Activated T-helper 2 cell treated with anti-CD3 and anti-CD28 coated beads, Interferon-gamma antibody, Interleukin-2, Interleukin-4, amounts not matched to agents 10 μg/mL and 5 μg/mL and 100 μg/mL, durations not matched to agents 14 hours and 24 hours and 36 hours (primary cell): ENCODE results near the gene OR51G1. TPM values are rescaled to one million over a fixed set of nuclear protein-coding genes. Genes with fewer than 3 reads are reported as not detected.
"Not testable (repeated sequence)": the region's sequence is repeated elsewhere in the genome, so short reads cannot be mapped to it uniquely, and the experiment has no call there.

Source experiments
- DNase-seq: peaks from one replicate; pipeline ENCODE4 v3.0.0; 2021; ENCODE audit warnings: low spot score
- H3K27ac Mint-ChIP-seq: one replicate; pipeline ENCODE4 v1.8.0; 2021; ENCODE audit warnings: mixed read lengths
- H3K27me3 Mint-ChIP-seq: one replicate; pipeline ENCODE4 v1.8.0; 2021; ENCODE audit warnings: low read depth, mixed read lengths
- H3K36me3 Mint-ChIP-seq: one replicate; pipeline ENCODE4 v1.8.0; 2021; ENCODE audit warnings: low read depth, mixed read lengths
- H3K4me1 Mint-ChIP-seq: one replicate; pipeline ENCODE4 v1.8.0; 2021; ENCODE audit warnings: low read depth, mixed read lengths
- H3K4me3 Mint-ChIP-seq: one replicate; pipeline ENCODE4 v1.8.0; 2021; ENCODE audit warnings: low read depth, mild to moderate bottlenecking, moderate library complexity, mixed read lengths
- H3K9me3 Mint-ChIP-seq: one replicate; pipeline ENCODE4 v1.8.0; 2021; ENCODE audit warnings: mixed read lengths
- intact Hi-C: fragments of 100-400 bp; cut with micrococcal nuclease; formaldehyde crosslinking; loops from one replicate; pipeline ENCODE4 v1.15.1; 2023
- total RNA-seq: library from RNA; stranded (reverse); gene quantifications from 2 replicates; pipeline ENCODE4 v1.2.3, GENCODE V29; 2022

The OR51G1 gene
- not detected in 2 replicates for total RNA-seq

GRCh38 chr11:4924239-4924638 is at the start of gene OR51G1:
TSS of gene OR51G1 (minus strand) at chr11:4924339. CDS start at chr11:4924339, 0 bp downstream.
- Mint-ChIP-seq H3K4me3 (no peak within 1 kb of the TSS), H3K4me1 (no peaks in the 10 kb centered on the region), H3K27me3 (no peaks in the 10 kb centered on the region), H3K36me3 (no peaks in the 10 kb centered on the region), H3K27ac (no peak within 1 kb of the TSS), H3K9me3 (no peaks in the 10 kb centered on the region)
- DNase-seq = no peak
- intact Hi-C loops = no loop called here

- Mint-ChIP-seq H3K27me3 (no peaks in the 10 kb centered on the region), H3K36me3 (no peaks in the 10 kb centered on the region), H3K4me3 (no peak overlapping the region), H3K27ac (no peak overlapping the region), H3K9me3 (no peaks in the 10 kb centered on the region), H3K4me1 (no peaks in the 10 kb centered on the region)
- intact Hi-C loops = no loop called here
- no peak for DNase-seq
These were observed 38.7 kb upstream of the OR51G1 start for GRCh38 chr11:4962816-4963215.

- Mint-ChIP-seq H3K9me3 (no peaks in the 10 kb centered on the region), H3K4me1 (no peaks in the 10 kb centered on the region), H3K4me3 (no peak overlapping the region), H3K27me3 (no peaks in the 10 kb centered on the region), H3K27ac (no peak overlapping the region), H3K36me3 (no peaks in the 10 kb centered on the region)
- DNase-seq = no peak
- intact Hi-C loops = no loop called here
These were observed 36.7 kb upstream of the OR51G1 start for GRCh38 chr11:4960877-4961276.

- intact Hi-C loops = no loop called here
- Mint-ChIP-seq H3K9me3 (no peaks in the 10 kb centered on the region), H3K36me3 (no peaks in the 10 kb centered on the region), H3K27me3 (no peaks in the 10 kb centered on the region), H3K27ac (no peak overlapping the region), H3K4me1 (no peaks in the 10 kb centered on the region), H3K4me3 (no peak overlapping the region)
- no peak for DNase-seq
These were observed 33.3 kb upstream of the OR51G1 start for GRCh38 chr11:4957396-4957795.

- not testable (repeated sequence) for H3K36me3 Mint-ChIP-seq, H3K4me1 Mint-ChIP-seq, H3K27ac Mint-ChIP-seq, H3K9me3 Mint-ChIP-seq, DNase-seq, H3K4me3 Mint-ChIP-seq, H3K27me3 Mint-ChIP-seq
- intact Hi-C loops = loop anchor here (1.0 kb wide), 1 partner anchor 9 kb away; no protein-coding TSS in a partner anchor
These were observed 31.5 kb upstream of the OR51G1 start, which contains the start of gene OR51A2 for GRCh38 chr11:4955613-4956012. TSS of gene OR51A2 (minus strand) at chr11:4955713. CDS start at chr11:4955713, 0 bp downstream.

GRCh38 chr11:4947505-4947904 is 23.4 kb upstream of the OR51G1 start, which contains the start of gene OR51A4:
TSS of gene OR51A4 (minus strand) at chr11:4947605. CDS start at chr11:4947100, 505 bp downstream.
- no peak within 1 kb of the TSS for H3K27ac Mint-ChIP-seq

GRCh38 chr11:4936745-4937144 is 12.6 kb upstream of the OR51G1 start:
- no peak overlapping the region for H3K27ac Mint-ChIP-seq
- no peak overlapping the region for H3K4me3 Mint-ChIP-seq
- intact Hi-C loops = no loop called here
- no peaks in the 10 kb centered on the region for H3K4me1 Mint-ChIP-seq
- DNase-seq = no peak
- H3K36me3 Mint-ChIP-seq = no peaks in the 10 kb centered on the region
- no peaks in the 10 kb centered on the region for H3K9me3 Mint-ChIP-seq
- H3K27me3 Mint-ChIP-seq = no peaks in the 10 kb centered on the region

More at GRCh38 chr11:4947505-4947904, 23.4 kb upstream of the OR51G1 start, which contains the start of gene OR51A4:
- no peak within 1 kb of the TSS for H3K4me3 Mint-ChIP-seq
- H3K36me3 Mint-ChIP-seq = no peaks in the 10 kb centered on the region
- no peaks in the 10 kb centered on the region for H3K9me3 Mint-ChIP-seq
- DNase-seq = no peak
- intact Hi-C loops = no loop called here
- no peaks in the 10 kb centered on the region for H3K4me1 Mint-ChIP-seq
- H3K27me3 Mint-ChIP-seq = no peaks in the 10 kb centered on the region

- Mint-ChIP-seq H3K4me3 (no peak overlapping the region), H3K36me3 (no peaks in the 10 kb centered on the region), H3K27me3 (no peaks in the 10 kb centered on the region), H3K27ac (no peak overlapping the region), H3K4me1 (no peaks in the 10 kb centered on the region), H3K9me3 (no peaks in the 10 kb centered on the region)
- no peak for DNase-seq
- intact Hi-C loops = no loop called here
These were observed 8.6 kb upstream of the OR51G1 start for GRCh38 chr11:4932751-4933150.

- intact Hi-C loops = no loop called here
- Mint-ChIP-seq H3K36me3 (no peaks in the 10 kb centered on the region), H3K27me3 (no peaks in the 10 kb centered on the region), H3K9me3 (no peaks in the 10 kb centered on the region), H3K4me1 (no peaks in the 10 kb centered on the region), H3K27ac (no peak overlapping the region), H3K4me3 (no peak overlapping the region)
- DNase-seq = no peak
These were observed 2.5 kb upstream of the OR51G1 start for GRCh38 chr11:4926608-4927007.

- no peak for DNase-seq
- no peaks in the 10 kb centered on the region for H3K36me3 Mint-ChIP-seq
- no peak overlapping the region for H3K27ac Mint-ChIP-seq
- no peaks in the 10 kb centered on the region for H3K4me1 Mint-ChIP-seq
- H3K9me3 Mint-ChIP-seq = no peaks in the 10 kb centered on the region
- no peak overlapping the region for H3K4me3 Mint-ChIP-seq
- H3K27me3 Mint-ChIP-seq = no peaks in the 10 kb centered on the region
- intact Hi-C loops = no loop called here
These were observed 1.8 kb downstream of the OR51G1 start for GRCh38 chr11:4922304-4922703.

- Mint-ChIP-seq H3K36me3 (no peaks in the 10 kb centered on the region), H3K27ac (no peak overlapping the region), H3K4me3 (no peak overlapping the region), H3K27me3 (no peaks in the 10 kb centered on the region), H3K4me1 (no peaks in the 10 kb centered on the region), H3K9me3 (no peaks in the 10 kb centered on the region)
- no peak for DNase-seq
- intact Hi-C loops = no loop called here
These were observed 2.3 kb downstream of the OR51G1 start for GRCh38 chr11:4921796-4922195.

- no peak within 1 kb of the TSS for H3K27ac Mint-ChIP-seq
- H3K4me1 Mint-ChIP-seq = no peaks in the 10 kb centered on the region
- no peaks in the 10 kb centered on the region for H3K9me3 Mint-ChIP-seq
- H3K4me3 Mint-ChIP-seq = no peak within 1 kb of the TSS
- H3K27me3 Mint-ChIP-seq = no peaks in the 10 kb centered on the region
- intact Hi-C loops = no loop called here
- DNase-seq = no peak
- no peaks in the 10 kb centered on the region for H3K36me3 Mint-ChIP-seq
These were observed 4.9 kb downstream of the OR51G1 start, which contains the start of gene OR51G2 for GRCh38 chr11:4919250-4919649. TSS of gene OR51G2 (minus strand) at chr11:4919350. CDS start at chr11:4915663, 3,687 bp downstream.

- DNase-seq = no peak
- Mint-ChIP-seq H3K27ac (no peak overlapping the region), H3K4me3 (no peak overlapping the region), H3K36me3 (no peaks in the 10 kb centered on the region), H3K9me3 (no peaks in the 10 kb centered on the region), H3K27me3 (no peaks in the 10 kb centered on the region), H3K4me1 (no peaks in the 10 kb centered on the region)
- intact Hi-C loops = no loop called here
These were observed 7.6 kb downstream of the OR51G1 start for GRCh38 chr11:4916581-4916980.

- no peak within 1 kb of the TSS for H3K4me3 Mint-ChIP-seq
- no peak within 1 kb of the TSS for H3K27ac Mint-ChIP-seq
- no peak for DNase-seq
- no peaks in the 10 kb centered on the region for H3K9me3 Mint-ChIP-seq
- intact Hi-C loops = no loop called here
- H3K27me3 Mint-ChIP-seq = no peaks in the 10 kb centered on the region
- no peaks in the 10 kb centered on the region for H3K4me1 Mint-ChIP-seq
- H3K36me3 Mint-ChIP-seq = no peaks in the 10 kb centered on the region
These were observed 20.7 kb downstream of the OR51G1 start, which contains the start of gene OR51A7 for GRCh38 chr11:4903484-4903883. TSS of gene OR51A7 (plus strand) at chr11:4903783. CDS start at chr11:4907370, 3,587 bp downstream.
